Measurements from ENCODE around the gene GNG8. TPM values are rescaled to one million over a fixed set of nuclear protein-coding genes. Genes with fewer than 3 reads are reported as not detected.

Gene GNG8
- total and polyA plus RNA-seq, 10 of the 15 experiments (the other 5 are each of a cell fraction or from before 2014, with no cell fraction given) = 1.2 to 6.6 (median 2.7) TPM; not detected in 6

DNA sequence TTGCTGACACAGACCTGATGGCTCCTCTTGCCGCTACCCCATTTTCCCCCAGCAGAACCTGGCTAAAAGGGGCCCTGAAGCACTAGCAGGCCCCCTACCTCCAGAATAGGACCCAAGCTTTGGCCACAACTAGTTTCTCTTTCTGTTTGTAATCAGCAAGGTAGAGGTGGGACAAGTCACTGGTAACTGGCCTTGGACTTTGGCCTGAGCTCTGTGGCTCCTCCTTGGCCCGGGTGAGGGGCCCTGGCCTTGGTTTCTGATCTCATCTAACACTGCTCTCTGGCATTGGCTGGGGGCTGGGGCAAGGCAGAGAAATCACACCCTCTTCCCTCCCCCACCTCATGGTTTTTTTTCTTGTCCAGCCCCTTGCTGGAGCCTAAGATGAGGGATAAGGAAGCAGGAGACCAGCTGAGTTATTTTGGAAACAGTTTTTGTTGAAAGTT is 32.8 kb downstream of the GNG8 start:
- RAD21 ChIA-PET (ENCODE audit: unreplicated experiment) = interaction anchor here (0.7 to 4.7 kb wide), 6 partner anchors 9 to 635 kb away, joined by 3 to 48 read pairs (median 20); partner anchors contain the start of gene DACT3
- intact Hi-C loops (cut with micrococcal nuclease; ENCODE audit: unreplicated experiment) = no loop called here
- FAIRE-seq = peak; percentile 71
- peak; percentile 38; the same call in 1 of the 2 replicates for TF ChIP-seq SIN3A (IDR thresholded peaks at IDR 0.05; ENCODE audit: low read depth, low read length)
- no peak for TF ChIP-seq PAX5 (IDR thresholded peaks at IDR 0.05; ENCODE audit: borderline replicate concordance, low read depth, low read length)
- TF ChIP-seq, protein P1, sequence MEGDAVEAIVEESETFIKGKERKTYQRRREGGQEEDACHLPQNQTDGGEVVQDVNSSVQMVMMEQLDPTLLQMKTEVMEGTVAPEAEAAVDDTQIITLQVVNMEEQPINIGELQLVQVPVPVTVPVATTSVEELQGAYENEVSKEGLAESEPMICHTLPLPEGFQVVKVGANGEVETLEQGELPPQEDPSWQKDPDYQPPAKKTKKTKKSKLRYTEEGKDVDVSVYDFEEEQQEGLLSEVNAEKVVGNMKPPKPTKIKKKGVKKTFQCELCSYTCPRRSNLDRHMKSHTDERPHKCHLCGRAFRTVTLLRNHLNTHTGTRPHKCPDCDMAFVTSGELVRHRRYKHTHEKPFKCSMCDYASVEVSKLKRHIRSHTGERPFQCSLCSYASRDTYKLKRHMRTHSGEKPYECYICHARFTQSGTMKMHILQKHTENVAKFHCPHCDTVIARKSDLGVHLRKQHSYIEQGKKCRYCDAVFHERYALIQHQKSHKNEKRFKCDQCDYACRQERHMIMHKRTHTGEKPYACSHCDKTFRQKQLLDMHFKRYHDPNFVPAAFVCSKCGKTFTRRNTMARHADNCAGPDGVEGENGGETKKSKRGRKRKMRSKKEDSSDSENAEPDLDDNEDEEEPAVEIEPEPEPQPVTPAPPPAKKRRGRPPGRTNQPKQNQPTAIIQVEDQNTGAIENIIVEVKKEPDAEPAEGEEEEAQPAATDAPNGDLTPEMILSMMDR (IDR thresholded peaks at IDR 0.05 in 2 of 3, conservative IDR thresholded peaks at IDR 0.05 in 1 of 3; ENCODE audit: control insufficient read depth in 2 of 3, extremely low read depth in 1 of 3, insufficient read depth in 1 of 3, low read depth in 3 of 3, low read length in 3 of 3) = no peak
- no peak for TF ChIP-seq ZNF207 (IDR thresholded peaks at IDR 0.05; ENCODE audit: borderline replicate concordance)
- TF ChIP-seq, protein P2, sequence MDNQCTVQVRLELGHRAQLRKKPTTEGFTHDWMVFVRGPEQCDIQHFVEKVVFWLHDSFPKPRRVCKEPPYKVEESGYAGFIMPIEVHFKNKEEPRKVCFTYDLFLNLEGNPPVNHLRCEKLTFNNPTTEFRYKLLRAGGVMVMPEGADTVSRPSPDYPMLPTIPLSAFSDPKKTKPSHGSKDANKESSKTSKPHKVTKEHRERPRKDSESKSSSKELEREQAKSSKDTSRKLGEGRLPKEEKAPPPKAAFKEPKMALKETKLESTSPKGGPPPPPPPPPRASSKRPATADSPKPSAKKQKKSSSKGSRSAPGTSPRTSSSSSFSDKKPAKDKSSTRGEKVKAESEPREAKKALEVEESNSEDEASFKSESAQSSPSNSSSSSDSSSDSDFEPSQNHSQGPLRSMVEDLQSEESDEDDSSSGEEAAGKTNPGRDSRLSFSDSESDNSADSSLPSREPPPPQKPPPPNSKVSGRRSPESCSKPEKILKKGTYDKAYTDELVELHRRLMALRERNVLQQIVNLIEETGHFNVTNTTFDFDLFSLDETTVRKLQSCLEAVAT (IDR thresholded peaks at IDR 0.05) = 0 out of 2 replicates have a peak, but pooled peaks have one; percentile 57
- TF ChIP-seq ZNF24 (IDR thresholded peaks at IDR 0.05) = no peak
- no peak for TF ChIP-seq ASH2L (IDR thresholded peaks at IDR 0.05; ENCODE audit: borderline replicate concordance, low read depth)
- no peak for TF ChIP-seq CREB1 (IDR thresholded peaks at IDR 0.05; ENCODE audit: low read depth)
- TF ChIP-seq CHD4 (IDR thresholded peaks at IDR 0.05) = no peak
- TF ChIP-seq SMAD1 (IDR thresholded peaks at IDR 0.05; ENCODE audit: low read depth, partially characterized antibody) = no peak
- TF ChIP-seq, protein P3, sequence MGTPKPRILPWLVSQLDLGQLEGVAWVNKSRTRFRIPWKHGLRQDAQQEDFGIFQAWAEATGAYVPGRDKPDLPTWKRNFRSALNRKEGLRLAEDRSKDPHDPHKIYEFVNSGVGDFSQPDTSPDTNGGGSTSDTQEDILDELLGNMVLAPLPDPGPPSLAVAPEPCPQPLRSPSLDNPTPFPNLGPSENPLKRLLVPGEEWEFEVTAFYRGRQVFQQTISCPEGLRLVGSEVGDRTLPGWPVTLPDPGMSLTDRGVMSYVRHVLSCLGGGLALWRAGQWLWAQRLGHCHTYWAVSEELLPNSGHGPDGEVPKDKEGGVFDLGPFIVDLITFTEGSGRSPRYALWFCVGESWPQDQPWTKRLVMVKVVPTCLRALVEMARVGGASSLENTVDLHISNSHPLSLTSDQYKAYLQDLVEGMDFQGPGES (IDR thresholded peaks at IDR 0.05) = no peak
- TF ChIP-seq, protein P4, sequence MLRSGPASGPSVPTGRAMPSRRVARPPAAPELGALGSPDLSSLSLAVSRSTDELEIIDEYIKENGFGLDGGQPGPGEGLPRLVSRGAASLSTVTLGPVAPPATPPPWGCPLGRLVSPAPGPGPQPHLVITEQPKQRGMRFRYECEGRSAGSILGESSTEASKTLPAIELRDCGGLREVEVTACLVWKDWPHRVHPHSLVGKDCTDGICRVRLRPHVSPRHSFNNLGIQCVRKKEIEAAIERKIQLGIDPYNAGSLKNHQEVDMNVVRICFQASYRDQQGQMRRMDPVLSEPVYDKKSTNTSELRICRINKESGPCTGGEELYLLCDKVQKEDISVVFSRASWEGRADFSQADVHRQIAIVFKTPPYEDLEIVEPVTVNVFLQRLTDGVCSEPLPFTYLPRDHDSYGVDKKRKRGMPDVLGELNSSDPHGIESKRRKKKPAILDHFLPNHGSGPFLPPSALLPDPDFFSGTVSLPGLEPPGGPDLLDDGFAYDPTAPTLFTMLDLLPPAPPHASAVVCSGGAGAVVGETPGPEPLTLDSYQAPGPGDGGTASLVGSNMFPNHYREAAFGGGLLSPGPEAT (IDR thresholded peaks at IDR 0.05; ENCODE audit: low read depth) = no peak
- TF ChIP-seq, protein P5, sequence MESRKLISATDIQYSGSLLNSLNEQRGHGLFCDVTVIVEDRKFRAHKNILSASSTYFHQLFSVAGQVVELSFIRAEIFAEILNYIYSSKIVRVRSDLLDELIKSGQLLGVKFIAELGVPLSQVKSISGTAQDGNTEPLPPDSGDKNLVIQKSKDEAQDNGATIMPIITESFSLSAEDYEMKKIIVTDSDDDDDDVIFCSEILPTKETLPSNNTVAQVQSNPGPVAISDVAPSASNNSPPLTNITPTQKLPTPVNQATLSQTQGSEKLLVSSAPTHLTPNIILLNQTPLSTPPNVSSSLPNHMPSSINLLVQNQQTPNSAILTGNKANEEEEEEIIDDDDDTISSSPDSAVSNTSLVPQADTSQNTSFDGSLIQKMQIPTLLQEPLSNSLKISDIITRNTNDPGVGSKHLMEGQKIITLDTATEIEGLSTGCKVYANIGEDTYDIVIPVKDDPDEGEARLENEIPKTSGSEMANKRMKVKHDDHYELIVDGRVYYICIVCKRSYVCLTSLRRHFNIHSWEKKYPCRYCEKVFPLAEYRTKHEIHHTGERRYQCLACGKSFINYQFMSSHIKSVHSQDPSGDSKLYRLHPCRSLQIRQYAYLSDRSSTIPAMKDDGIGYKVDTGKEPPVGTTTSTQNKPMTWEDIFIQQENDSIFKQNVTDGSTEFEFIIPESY (IDR thresholded peaks at IDR 0.05) = no peak
- TF ChIP-seq HDAC6 (IDR thresholded peaks at IDR 0.05; ENCODE audit: unreplicated experiment) = no peak
- no peak for TF ChIP-seq ZBED1 (IDR thresholded peaks at IDR 0.05; ENCODE audit: borderline replicate concordance)
- peak; percentile 62 for TF ChIP-seq ATF7 (IDR thresholded peaks at IDR 0.05; ENCODE audit: low read depth)

More for the DNA sequence above, 32.8 kb downstream of the GNG8 start:
- ChIA-PET POLR2A (interaction anchor here (0.6 to 7.3 kb wide), 11 partner anchors 9 to 1156 kb away, joined by 3 to 72 read pairs (median 7); partner anchors contain the start of genes DACT3 and PTGIR), SMC1A (ENCODE audit: uncharacterized antibody, unreplicated experiment) (interaction anchor here (0.6 to 4.7 kb wide), 6 partner anchors 12 to 141 kb away, joined by 3 to 83 read pairs (median 6); partner anchors contain the start of gene DACT3), CTCF (interaction anchor here (0.8 to 5.6 kb wide), 4 partner anchors 11 to 58 kb away, joined by 3 to 73 read pairs (median 32); partner anchors contain the start of gene DACT3)
- Histone ChIP-seq H3K4me2 (ENCODE audit: control insufficient read depth, insufficient read depth) (peak overlapping the region; percentile 93), H3K4me3 (peak overlapping the region; percentile 99), H2AFZ (ENCODE audit: control insufficient read depth, low read depth, low read length) (no peak overlapping the region), H3K9ac (ENCODE audit: control insufficient read depth, insufficient read depth, low read length) (peak overlapping the region; percentile 99), H3K9me3 (replicated peaks; ENCODE audit: control insufficient read depth, insufficient read depth, low read length) (peaks cover 7% of the 10 kb centered on the region; the same call in 2 of the 3 replicates), H4K20me1 (ENCODE audit: control insufficient read depth, insufficient read depth) (peaks cover 14% of the 10 kb centered on the region), H3K79me2 (ENCODE audit: control insufficient read depth, insufficient read depth, low read length) (peaks cover 49% of the 10 kb centered on the region), H3K27ac (ENCODE audit: control insufficient read depth, insufficient read depth) (peak overlapping the region; percentile 92), H3K4me1 (ENCODE audit: control insufficient read depth, insufficient read depth, low read length) (peaks cover 12% of the 10 kb centered on the region), H3K36me3 (ENCODE audit: control insufficient read depth in 2 of 2, insufficient read depth in 2 of 2, low read length in 1 of 2) (peaks cover 26% of the 10 kb centered on the region in 2 experiments), H3K27me3 (replicated peaks in 1 of 2; ENCODE audit: control insufficient read depth in 2 of 2, insufficient read depth in 2 of 2, low read length in 1 of 2) (no peaks in the 10 kb centered on the region)
- 23% methylated on average over 2 of the region's 2 CpGs for WGBS (ENCODE audit: insufficient coverage, insufficient replicate concordance, low lambda C conversion rate, missing lambda C conversion rate)
- DNase-seq (ENCODE audit: low read depth, low spot score) = no peak
- in situ Hi-C loops (cut with MboI) = no loop called here
- peak; percentile 69 for ATAC-seq
- BruUV-seq (replicated peaks) = no TSS peak
